ENCODE results near the gene CHI3L2.

DNA sequence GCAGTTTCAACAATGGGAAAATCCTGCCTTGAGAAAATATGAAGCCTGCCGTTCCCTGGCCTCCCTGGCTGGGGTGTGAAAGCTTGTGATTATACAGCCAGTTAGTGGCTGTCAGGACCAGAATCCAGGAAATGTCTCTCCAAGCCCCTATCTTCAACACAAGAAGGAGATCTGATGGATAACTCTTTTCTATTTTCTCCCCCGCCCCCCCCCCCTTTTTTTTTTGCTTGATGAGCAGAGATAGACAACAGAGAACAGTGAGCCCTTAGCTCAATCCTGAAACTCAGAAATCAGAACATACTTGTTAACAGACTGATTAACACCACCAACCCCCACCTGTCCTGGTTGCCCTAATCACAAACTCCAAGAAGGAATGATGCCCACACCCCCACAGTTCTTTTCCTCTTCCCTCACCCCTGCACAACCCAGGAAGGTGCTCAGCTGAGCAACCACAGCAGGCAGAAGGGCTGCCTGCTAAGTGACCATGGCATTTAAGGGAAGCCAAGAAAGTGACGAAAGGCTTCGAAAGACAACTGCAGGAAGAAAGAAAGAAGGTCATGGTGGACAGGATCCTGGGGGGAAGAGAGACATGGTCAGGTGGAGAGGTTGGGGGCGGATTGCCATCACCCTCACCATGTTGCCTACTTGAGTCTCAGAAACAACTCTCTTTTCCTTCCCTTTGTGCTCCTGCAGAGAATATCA is 14.7 kb upstream of the CHI3L2 start:
- TF ChIP-seq, protein P1, sequence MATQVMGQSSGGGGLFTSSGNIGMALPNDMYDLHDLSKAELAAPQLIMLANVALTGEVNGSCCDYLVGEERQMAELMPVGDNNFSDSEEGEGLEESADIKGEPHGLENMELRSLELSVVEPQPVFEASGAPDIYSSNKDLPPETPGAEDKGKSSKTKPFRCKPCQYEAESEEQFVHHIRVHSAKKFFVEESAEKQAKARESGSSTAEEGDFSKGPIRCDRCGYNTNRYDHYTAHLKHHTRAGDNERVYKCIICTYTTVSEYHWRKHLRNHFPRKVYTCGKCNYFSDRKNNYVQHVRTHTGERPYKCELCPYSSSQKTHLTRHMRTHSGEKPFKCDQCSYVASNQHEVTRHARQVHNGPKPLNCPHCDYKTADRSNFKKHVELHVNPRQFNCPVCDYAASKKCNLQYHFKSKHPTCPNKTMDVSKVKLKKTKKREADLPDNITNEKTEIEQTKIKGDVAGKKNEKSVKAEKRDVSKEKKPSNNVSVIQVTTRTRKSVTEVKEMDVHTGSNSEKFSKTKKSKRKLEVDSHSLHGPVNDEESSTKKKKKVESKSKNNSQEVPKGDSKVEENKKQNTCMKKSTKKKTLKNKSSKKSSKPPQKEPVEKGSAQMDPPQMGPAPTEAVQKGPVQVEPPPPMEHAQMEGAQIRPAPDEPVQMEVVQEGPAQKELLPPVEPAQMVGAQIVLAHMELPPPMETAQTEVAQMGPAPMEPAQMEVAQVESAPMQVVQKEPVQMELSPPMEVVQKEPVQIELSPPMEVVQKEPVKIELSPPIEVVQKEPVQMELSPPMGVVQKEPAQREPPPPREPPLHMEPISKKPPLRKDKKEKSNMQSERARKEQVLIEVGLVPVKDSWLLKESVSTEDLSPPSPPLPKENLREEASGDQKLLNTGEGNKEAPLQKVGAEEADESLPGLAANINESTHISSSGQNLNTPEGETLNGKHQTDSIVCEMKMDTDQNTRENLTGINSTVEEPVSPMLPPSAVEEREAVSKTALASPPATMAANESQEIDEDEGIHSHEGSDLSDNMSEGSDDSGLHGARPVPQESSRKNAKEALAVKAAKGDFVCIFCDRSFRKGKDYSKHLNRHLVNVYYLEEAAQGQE (IDR thresholded peaks at IDR 0.05; ENCODE audit: insufficient read depth in 1 of 2, low read depth in 2 of 2, low read length in 2 of 2), result no peak
- TF ChIP-seq POLR2AphosphoS5 (IDR thresholded peaks at IDR 0.05; ENCODE audit: low read depth, low read length), result no peak
- no peak for TF ChIP-seq SIN3A (IDR thresholded peaks at IDR 0.05; ENCODE audit: borderline replicate concordance, insufficient read depth, low read length)
- TF ChIP-seq FOXP2 (optimal IDR thresholded peaks at IDR 0.05; ENCODE audit: borderline replicate concordance, extremely low read depth, extremely low read length, insufficient read depth), result no peak
- TF ChIP-seq TAF1 (IDR thresholded peaks at IDR 0.05; ENCODE audit: borderline replicate concordance, insufficient read depth, low read length), result no peak
